Measurements from ENCODE around the gene ERCC1.

DNA sequence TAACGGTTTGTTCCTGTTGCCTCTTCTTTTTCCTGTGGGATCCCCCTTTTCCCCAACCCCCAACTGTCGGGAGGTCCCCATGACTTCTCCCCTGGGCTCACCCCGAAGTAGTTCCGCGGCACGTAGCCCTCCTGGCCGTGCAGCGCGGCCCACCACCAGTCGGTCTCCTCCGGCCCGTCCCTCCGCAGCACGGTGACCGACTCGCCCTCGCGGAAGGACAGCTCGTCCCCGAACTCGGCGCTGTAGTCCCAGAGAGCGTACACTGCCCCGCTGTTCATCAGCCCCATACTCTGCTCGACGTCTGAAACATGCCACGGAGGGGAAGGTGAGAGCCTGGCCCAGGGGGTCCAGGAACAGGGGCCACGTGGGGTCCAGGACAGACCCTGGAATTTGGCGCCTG lies 41.3 kb downstream of the ERCC1 start:
- TF ChIP-seq POLR2A (IDR thresholded peaks at IDR 0.05) = no peak
- TF ChIP-seq, protein P1, sequence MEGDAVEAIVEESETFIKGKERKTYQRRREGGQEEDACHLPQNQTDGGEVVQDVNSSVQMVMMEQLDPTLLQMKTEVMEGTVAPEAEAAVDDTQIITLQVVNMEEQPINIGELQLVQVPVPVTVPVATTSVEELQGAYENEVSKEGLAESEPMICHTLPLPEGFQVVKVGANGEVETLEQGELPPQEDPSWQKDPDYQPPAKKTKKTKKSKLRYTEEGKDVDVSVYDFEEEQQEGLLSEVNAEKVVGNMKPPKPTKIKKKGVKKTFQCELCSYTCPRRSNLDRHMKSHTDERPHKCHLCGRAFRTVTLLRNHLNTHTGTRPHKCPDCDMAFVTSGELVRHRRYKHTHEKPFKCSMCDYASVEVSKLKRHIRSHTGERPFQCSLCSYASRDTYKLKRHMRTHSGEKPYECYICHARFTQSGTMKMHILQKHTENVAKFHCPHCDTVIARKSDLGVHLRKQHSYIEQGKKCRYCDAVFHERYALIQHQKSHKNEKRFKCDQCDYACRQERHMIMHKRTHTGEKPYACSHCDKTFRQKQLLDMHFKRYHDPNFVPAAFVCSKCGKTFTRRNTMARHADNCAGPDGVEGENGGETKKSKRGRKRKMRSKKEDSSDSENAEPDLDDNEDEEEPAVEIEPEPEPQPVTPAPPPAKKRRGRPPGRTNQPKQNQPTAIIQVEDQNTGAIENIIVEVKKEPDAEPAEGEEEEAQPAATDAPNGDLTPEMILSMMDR (IDR thresholded peaks at IDR 0.05) = no peak

All from breast epithelium (tissue), 3 donors.